ENCODE results near the gene LYPD3.
"Not testable (repeated sequence)": the region's sequence is repeated elsewhere in the genome, so short reads cannot be mapped to it uniquely, and the experiment has no call there.

The LYPD3 gene

GRCh38 chr19:43465468-43466120, at the start of gene LYPD3:
TSS of gene LYPD3 (minus strand) at chr19:43465608. CDS start at chr19:43465571, 37 bp downstream.
- CTCF ChIA-PET = no interaction called here
- DNase-seq (ENCODE audit: extremely low spot score) = no peak
- TF ChIP-seq LEF1 (IDR thresholded peaks at IDR 0.05; ENCODE audit: borderline replicate concordance) = no peak
- no peak for TF ChIP-seq FOXK2 (IDR thresholded peaks at IDR 0.05)
- no peak for TF ChIP-seq FOXA1 (IDR thresholded peaks at IDR 0.05)
- no peak for TF ChIP-seq FOXM1 (IDR thresholded peaks at IDR 0.05; ENCODE audit: borderline replicate concordance)
- no peak for TF ChIP-seq CTBP1 (IDR thresholded peaks at IDR 0.05; ENCODE audit: borderline replicate concordance)
- no peak for TF ChIP-seq SUZ12 (IDR thresholded peaks at IDR 0.05)
- TF ChIP-seq L3MBTL2 (conservative IDR thresholded peaks at IDR 0.05) = no peak
- no peak for TF ChIP-seq SP1 (IDR thresholded peaks at IDR 0.05)
- TF ChIP-seq ELF4 (IDR thresholded peaks at IDR 0.05) = no peak
- TF ChIP-seq PKNOX1 (IDR thresholded peaks at IDR 0.05) = no peak
- no peak for TF ChIP-seq TARDBP (IDR thresholded peaks at IDR 0.05)
- POLR2A ChIA-PET = interaction anchor here (1.0 kb wide), 1 partner anchor 38 kb away, joined by 4 read pairs; no protein-coding TSS in a partner anchor

- CTCF ChIA-PET; DNase-seq (ENCODE audit: extremely low spot score): not testable (repeated sequence)
Measured at GRCh38 chr19:43512399-43512798, 47.0 kb upstream of the LYPD3 start.

GRCh38 chr19:43511324-43511723, 45.9 kb upstream of the LYPD3 start:
- DNase-seq (ENCODE audit: extremely low spot score) = no peak
- CTCF ChIA-PET = interaction anchor here (2.0 kb wide), 1 partner anchor 9 kb away, joined by 9 read pairs; no protein-coding TSS in a partner anchor
- POLR2A ChIA-PET = no interaction called here
- TF ChIP-seq CTBP1 (IDR thresholded peaks at IDR 0.05; ENCODE audit: borderline replicate concordance) (no peak), ELF4 (IDR thresholded peaks at IDR 0.05) (no peak), BHLHE40 (IDR thresholded peaks at IDR 0.05; ENCODE audit: borderline replicate concordance) (no peak), L3MBTL2 (conservative IDR thresholded peaks at IDR 0.05) (no peak), NFRKB (IDR thresholded peaks at IDR 0.05) (no peak), LEF1 (IDR thresholded peaks at IDR 0.05; ENCODE audit: borderline replicate concordance) (no peak), FOXK2 (IDR thresholded peaks at IDR 0.05) (no peak), ZNF384 (IDR thresholded peaks at IDR 0.05) (no peak), FOXA1 (IDR thresholded peaks at IDR 0.05) (no peak), SP1 (IDR thresholded peaks at IDR 0.05) (no peak), ARNT (IDR thresholded peaks at IDR 0.05) (no peak), FOXM1 (IDR thresholded peaks at IDR 0.05; ENCODE audit: borderline replicate concordance) (no peak), PKNOX1 (IDR thresholded peaks at IDR 0.05) (no peak), SUZ12 (IDR thresholded peaks at IDR 0.05) (no peak), TARDBP (IDR thresholded peaks at IDR 0.05) (no peak)

More at GRCh38 chr19:43512399-43512798, 47.0 kb upstream of the LYPD3 start:
- POLR2A ChIA-PET = not testable (repeated sequence)

- ChIA-PET CTCF (interaction anchor here (2.0 kb wide), 1 partner anchor 9 kb away, joined by 9 read pairs; no protein-coding TSS in a partner anchor), POLR2A (no interaction called here)
- TF ChIP-seq LEF1 (IDR thresholded peaks at IDR 0.05; ENCODE audit: borderline replicate concordance) = no peak
- no peak for TF ChIP-seq FOXM1 (IDR thresholded peaks at IDR 0.05; ENCODE audit: borderline replicate concordance)
- TF ChIP-seq PKNOX1 (IDR thresholded peaks at IDR 0.05) = no peak
- no peak for TF ChIP-seq ZNF384 (IDR thresholded peaks at IDR 0.05)
- no peak for TF ChIP-seq BHLHE40 (IDR thresholded peaks at IDR 0.05; ENCODE audit: borderline replicate concordance)
- no peak for TF ChIP-seq ELF4 (IDR thresholded peaks at IDR 0.05)
- TF ChIP-seq FOXA1 (IDR thresholded peaks at IDR 0.05) = no peak
- no peak for TF ChIP-seq SUZ12 (IDR thresholded peaks at IDR 0.05)
- DNase-seq (ENCODE audit: extremely low spot score) = no peak
Measured at GRCh38 chr19:43510713-43511112, 45.3 kb upstream of the LYPD3 start.

GRCh38 chr19:43507880-43508279, 42.5 kb upstream of the LYPD3 start:
- POLR2A ChIA-PET = no interaction called here
- CTCF ChIA-PET = no interaction called here
- no peak for DNase-seq (ENCODE audit: extremely low spot score)
- TF ChIP-seq SP1 (IDR thresholded peaks at IDR 0.05) (no peak), FOXM1 (IDR thresholded peaks at IDR 0.05; ENCODE audit: borderline replicate concordance) (no peak), NFRKB (IDR thresholded peaks at IDR 0.05) (no peak), ELF4 (IDR thresholded peaks at IDR 0.05) (no peak), ZNF384 (IDR thresholded peaks at IDR 0.05) (no peak), TARDBP (IDR thresholded peaks at IDR 0.05) (no peak)

- ChIA-PET POLR2A (no interaction called here), CTCF (no interaction called here)
- DNase-seq (ENCODE audit: extremely low spot score) = no peak
- no peak for TF ChIP-seq LEF1 (IDR thresholded peaks at IDR 0.05; ENCODE audit: borderline replicate concordance)
- TF ChIP-seq ZNF384 (IDR thresholded peaks at IDR 0.05) = no peak
- TF ChIP-seq FOXM1 (IDR thresholded peaks at IDR 0.05; ENCODE audit: borderline replicate concordance) = no peak
- TF ChIP-seq TARDBP (IDR thresholded peaks at IDR 0.05) = no peak
- TF ChIP-seq CTBP1 (IDR thresholded peaks at IDR 0.05; ENCODE audit: borderline replicate concordance) = no peak
- TF ChIP-seq HDGF (IDR thresholded peaks at IDR 0.05; ENCODE audit: borderline replicate concordance) = no peak
- TF ChIP-seq FOXA1 (IDR thresholded peaks at IDR 0.05) = no peak
- no peak for TF ChIP-seq BHLHE40 (IDR thresholded peaks at IDR 0.05; ENCODE audit: borderline replicate concordance)
- TF ChIP-seq ELF4 (IDR thresholded peaks at IDR 0.05) = no peak
- no peak for TF ChIP-seq L3MBTL2 (conservative IDR thresholded peaks at IDR 0.05)
- no peak for TF ChIP-seq SP1 (IDR thresholded peaks at IDR 0.05)
- no peak for TF ChIP-seq SUZ12 (IDR thresholded peaks at IDR 0.05)
- TF ChIP-seq FOXK2 (IDR thresholded peaks at IDR 0.05) = no peak
- no peak for TF ChIP-seq PKNOX1 (IDR thresholded peaks at IDR 0.05)
- no peak for TF ChIP-seq NFRKB (IDR thresholded peaks at IDR 0.05)
Measured at GRCh38 chr19:43506629-43507028, 41.2 kb upstream of the LYPD3 start.

Data from HEK293T (cell line).